ENCODE results near the gene CDC42EP2. TPM values are rescaled to one million over a fixed set of nuclear protein-coding genes. Genes with fewer than 3 reads are reported as not detected.

The CDC42EP2 gene
- total and polyA plus RNA-seq, 2 of the 13 experiments (the other 11 are each of a cell fraction or from before 2014, with no cell fraction given): 2.3 to 7.1 TPM

GRCh38 chr11:65315866-65316226 is 1.2 kb downstream of the CDC42EP2 start:
- CTCF ChIA-PET (ENCODE audit: low intra/inter-chr PET ratio, low total read pairs): interaction anchor here (0.7 to 4.6 kb wide), 6 partner anchors 10 to 111 kb away, joined by 3 to 139 read pairs (median 7); no protein-coding TSS in a partner anchor
- Histone ChIP-seq H3K4me1 (ENCODE audit: insufficient read depth, low read length) (peaks cover 54% of the 10 kb centered on the region), H2AFZ (ENCODE audit: low read length) (no peak overlapping the region), H3K9ac (ENCODE audit: insufficient read depth, low read depth, low read length) (peak overlapping the region; percentile 44), H3K4me3 (replicated peaks in 1 of 3; ENCODE audit: insufficient read depth in 1 of 3, low read depth in 2 of 3, low read length in 3 of 3) (peak overlapping the region; percentile 88 to 100 (median 95)), H3K27me3 (ENCODE audit: control insufficient read depth in 1 of 2, insufficient read depth in 2 of 2, low read length in 2 of 2) (no peaks in the 10 kb centered on the region), H3K9me3 (ENCODE audit: low read length) (no peaks in the 10 kb centered on the region), H3K4me2 (ENCODE audit: low read depth, low read length) (peak overlapping the region; percentile 88), H3K79me2 (ENCODE audit: insufficient read depth, low read length) (peaks cover 33% of the 10 kb centered on the region), H3K27ac (ENCODE audit: extremely low read length, insufficient read depth, low read length) (no peak overlapping the region), H3K36me3 (replicated peaks in 1 of 2; ENCODE audit: control insufficient read depth in 1 of 2, insufficient read depth in 2 of 2, low read length in 2 of 2) (peaks cover under 1 to 7% of the 10 kb centered on the region in 2 experiments; a peak in 2 of 5 replicates), H4K20me1 (ENCODE audit: insufficient read depth, low read length) (peaks cover 20% of the 10 kb centered on the region; the same call in 1 of the 2 replicates)
- WGBS (ENCODE audit: low lambda C conversion rate): 27% methylated on average over 8 of the region's 8 CpGs
- no peak for ATAC-seq
- POLR2A ChIA-PET: interaction anchor here (0.8 to 5.5 kb wide), 15 partner anchors 9 to 184 kb away, joined by 4 to 114 read pairs (median 9); partner anchors contain the start of genes DPF2, NEAT1 and POLA2
- no peak for DNase-seq (ENCODE audit: low spot score)
- in situ Hi-C loops (cut with HindIII; ENCODE audit: extremely low pct_ligation_motif_present, low pct_unique_long_range_greater_than_20kb): loop anchor here (5.0 kb wide), 1 partner anchor 39 kb away; no protein-coding TSS in a partner anchor
- intact Hi-C loops (cut with micrococcal nuclease; ENCODE audit: unreplicated experiment): loop anchor here (1.0 kb wide), 2 partner anchors 14 to 41 kb away; no protein-coding TSS in a partner anchor
- FAIRE-seq: no peak
- BruUV-seq (replicated peaks): no TSS peak
- TF ChIP-seq HMG20B (CRISPR knock-in tag; conservative IDR thresholded peaks at IDR 0.05) (0 out of 2 replicates have a peak, but pooled peaks have one; percentile 4), TSC22D2 (CRISPR knock-in tag; IDR thresholded peaks at IDR 0.05; ENCODE audit: borderline replicate concordance) (peak; percentile 7; the same call in 1 of the 2 replicates), ZNF414 (CRISPR knock-in tag; IDR thresholded peaks at IDR 0.05) (no peak), TMF1 (CRISPR knock-in tag; IDR thresholded peaks at IDR 0.05; ENCODE audit: low read depth) (no peak), EHMT2 (IDR thresholded peaks at IDR 0.05; ENCODE audit: borderline replicate concordance, low read depth, low read length) (no peak), HMGXB3 (CRISPR knock-in tag; IDR thresholded peaks at IDR 0.05; ENCODE audit: borderline replicate concordance) (0 out of 2 replicates have a peak, but pooled peaks have one; percentile 4), ZFP36L1 (CRISPR knock-in tag; IDR thresholded peaks at IDR 0.05) (0 out of 2 replicates have a peak, but pooled peaks have one; percentile 11), PCBP2 (optimal IDR thresholded peaks at IDR 0.05; ENCODE audit: low read depth, low read length, poor library complexity, severe bottlenecking) (no peak), KDM5A (IDR thresholded peaks at IDR 0.05; ENCODE audit: borderline replicate concordance, low read length) (0 out of 2 replicates have a peak, but pooled peaks have one; percentile 16), SAP130 (CRISPR knock-in tag; IDR thresholded peaks at IDR 0.05; ENCODE audit: low read depth) (no peak), ZBTB33 (CRISPR knock-in tag; IDR thresholded peaks at IDR 0.05) (0 out of 2 replicates have a peak, but pooled peaks have one; percentile 65), ZNF34 (CRISPR knock-in tag; IDR thresholded peaks at IDR 0.05; ENCODE audit: borderline replicate concordance) (no peak), ZNF768 (CRISPR knock-in tag; IDR thresholded peaks at IDR 0.05) (no peak), ZNF629 (CRISPR knock-in tag; conservative IDR thresholded peaks at IDR 0.05) (peak; percentile 93), ZNF333 (CRISPR knock-in tag; IDR thresholded peaks at IDR 0.05; ENCODE audit: borderline replicate concordance) (no peak), ZNF782 (CRISPR knock-in tag; IDR thresholded peaks at IDR 0.05; ENCODE audit: borderline replicate concordance) (peak; percentile 20; the same call in 1 of the 2 replicates)
